ENCODE results near the gene PPBP. TPM values are rescaled to one million over a fixed set of nuclear protein-coding genes. Genes with fewer than 3 reads are reported as not detected.

The PPBP gene
- total RNA-seq, 2 donors from 2014 or later, result not detected

DNA sequence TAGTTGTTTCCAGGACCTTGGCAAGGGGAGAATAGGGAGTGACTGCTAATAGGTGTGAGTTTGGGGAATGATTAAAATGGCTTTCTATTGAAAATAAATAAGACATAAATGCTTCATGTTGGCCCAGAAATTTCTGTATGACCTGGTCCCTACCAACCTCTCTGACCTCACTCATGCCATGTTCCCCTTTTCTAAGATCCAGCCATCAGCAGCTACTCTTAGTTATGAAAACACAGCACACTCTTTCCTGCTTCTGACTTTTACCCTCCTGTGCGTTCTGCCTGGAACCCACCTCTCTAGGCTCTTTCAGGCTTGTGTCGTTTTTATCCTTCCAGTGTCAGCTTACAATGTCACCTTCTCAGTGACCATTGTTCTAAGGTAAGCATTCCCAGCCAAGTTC, 25.3 kb upstream of the PPBP start:
- TF ChIP-seq POLR2A (IDR thresholded peaks at IDR 0.05), result no peak
- TF ChIP-seq, protein P1, sequence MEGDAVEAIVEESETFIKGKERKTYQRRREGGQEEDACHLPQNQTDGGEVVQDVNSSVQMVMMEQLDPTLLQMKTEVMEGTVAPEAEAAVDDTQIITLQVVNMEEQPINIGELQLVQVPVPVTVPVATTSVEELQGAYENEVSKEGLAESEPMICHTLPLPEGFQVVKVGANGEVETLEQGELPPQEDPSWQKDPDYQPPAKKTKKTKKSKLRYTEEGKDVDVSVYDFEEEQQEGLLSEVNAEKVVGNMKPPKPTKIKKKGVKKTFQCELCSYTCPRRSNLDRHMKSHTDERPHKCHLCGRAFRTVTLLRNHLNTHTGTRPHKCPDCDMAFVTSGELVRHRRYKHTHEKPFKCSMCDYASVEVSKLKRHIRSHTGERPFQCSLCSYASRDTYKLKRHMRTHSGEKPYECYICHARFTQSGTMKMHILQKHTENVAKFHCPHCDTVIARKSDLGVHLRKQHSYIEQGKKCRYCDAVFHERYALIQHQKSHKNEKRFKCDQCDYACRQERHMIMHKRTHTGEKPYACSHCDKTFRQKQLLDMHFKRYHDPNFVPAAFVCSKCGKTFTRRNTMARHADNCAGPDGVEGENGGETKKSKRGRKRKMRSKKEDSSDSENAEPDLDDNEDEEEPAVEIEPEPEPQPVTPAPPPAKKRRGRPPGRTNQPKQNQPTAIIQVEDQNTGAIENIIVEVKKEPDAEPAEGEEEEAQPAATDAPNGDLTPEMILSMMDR (IDR thresholded peaks at IDR 0.05), result no peak
- no peak for ATAC-seq

DNA sequence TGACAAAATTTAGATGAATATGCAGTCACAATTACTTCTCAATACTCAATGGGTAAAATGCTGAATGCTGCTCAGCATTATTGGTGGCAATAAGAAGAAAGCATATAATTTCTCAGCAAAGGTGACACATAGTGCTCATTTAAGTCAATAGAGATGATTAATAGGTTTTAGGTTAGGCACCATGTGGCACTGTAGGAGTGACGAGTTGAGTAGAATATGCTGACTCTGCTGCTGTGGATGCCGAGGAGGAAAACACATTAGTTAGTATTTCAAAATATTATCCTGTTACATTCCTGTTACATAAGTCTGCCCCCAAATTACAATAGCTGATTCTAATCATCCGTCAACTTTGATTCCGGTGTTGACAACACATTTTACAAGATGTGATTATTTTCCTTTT, 24.1 kb upstream of the PPBP start:
- Histone ChIP-seq H3K4me1 (no peaks in the 10 kb centered on the region), H3K4me3 (no peak overlapping the region), H3K27ac (no peak overlapping the region), H3K36me3 (replicated peaks in 1 of 2; ENCODE audit: insufficient read depth in 1 of 2, low read depth in 2 of 2) (no peaks in the 10 kb centered on the region), H3K9me3 (no peaks in the 10 kb centered on the region), H3K27me3 (no peaks in the 10 kb centered on the region)
- WGBS, 2 donors, result 56 to 57% methylated on average over 4 of the region's 4 CpGs
- no peak for ATAC-seq
- intact Hi-C loops (cut with DNase I), result no loop called here
- no peak for DNase-seq
- no peak for TF ChIP-seq POLR2A (IDR thresholded peaks at IDR 0.05)
- TF ChIP-seq, protein P1 (IDR thresholded peaks at IDR 0.05), result no peak

More for the DNA sequence above, 25.3 kb upstream of the PPBP start:
- no peak for DNase-seq
- no peaks in the 10 kb centered on the region for H3K4me1 ChIP-seq
- H3K36me3 ChIP-seq (replicated peaks in 1 of 2; ENCODE audit: insufficient read depth in 1 of 2, low read depth in 2 of 2), result no peaks in the 10 kb centered on the region
- H3K27ac ChIP-seq, result no peak overlapping the region
- no peak overlapping the region for H3K4me3 ChIP-seq
- H3K9me3 ChIP-seq, result no peaks in the 10 kb centered on the region
- intact Hi-C loops (cut with DNase I), result no loop called here
- H3K27me3 ChIP-seq, result no peaks in the 10 kb centered on the region
- 48 to 50% methylated on average over 2 of the region's 2 CpGs for WGBS, 2 donors

DNA sequence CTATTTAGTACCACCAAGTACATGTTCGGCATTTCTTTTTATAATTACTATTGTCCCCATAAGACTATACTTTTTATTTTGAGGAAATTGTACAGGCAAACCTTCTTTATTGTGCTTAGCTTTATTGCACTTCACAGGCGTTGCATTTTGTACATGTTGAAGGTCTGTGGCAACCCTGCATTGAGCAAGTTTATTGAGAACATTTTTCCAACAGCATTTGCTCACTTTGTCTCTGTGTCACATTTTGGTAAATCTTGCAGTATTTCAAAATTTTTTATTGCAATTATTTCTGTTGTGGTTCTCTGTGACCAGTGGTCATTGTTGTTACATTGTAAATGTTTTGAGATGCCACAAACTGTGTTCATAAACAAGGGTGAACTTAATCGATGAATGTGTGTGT, 21.3 kb upstream of the PPBP start:
- no peaks in the 10 kb centered on the region for H3K9me3 ChIP-seq
- H3K4me1 ChIP-seq, result no peaks in the 10 kb centered on the region
- no peak overlapping the region for H3K4me3 ChIP-seq
- H3K27me3 ChIP-seq, result no peaks in the 10 kb centered on the region
- ATAC-seq (no peak), DNase-seq (no peak)
- TF ChIP-seq, protein P1 (IDR thresholded peaks at IDR 0.05), result no peak
- TF ChIP-seq POLR2A (IDR thresholded peaks at IDR 0.05), result no peak
- 79 to 84% methylated on average over 3 of the region's 3 CpGs for WGBS, 2 donors
- no peaks in the 10 kb centered on the region for H3K36me3 ChIP-seq (replicated peaks in 1 of 2; ENCODE audit: insufficient read depth in 1 of 2, low read depth in 2 of 2)
- H3K27ac ChIP-seq, result no peak overlapping the region
- intact Hi-C loops (cut with DNase I), result no loop called here

DNA sequence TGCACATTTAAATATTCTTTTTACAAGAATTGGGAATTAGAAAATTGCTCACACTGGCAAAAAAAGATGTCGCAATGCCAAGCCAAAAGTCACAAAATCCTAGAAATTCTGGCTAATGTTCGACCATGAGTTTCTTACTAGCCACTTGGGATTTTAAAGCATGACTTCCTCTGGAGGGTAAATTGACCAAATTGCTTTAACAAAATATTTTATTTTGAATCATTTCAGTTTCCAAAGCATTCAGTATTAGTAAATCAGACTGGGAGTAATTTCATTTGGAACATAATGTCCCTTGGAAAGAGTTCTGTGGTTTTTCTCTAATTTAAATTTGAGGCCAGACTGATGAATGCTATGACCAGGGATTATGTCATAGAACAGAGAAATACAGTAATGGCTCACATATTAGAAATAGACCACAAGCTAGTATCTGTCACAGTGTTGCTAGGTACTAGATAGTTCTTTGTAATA, 18.1 kb upstream of the PPBP start:
- peak; percentile 45 for ATAC-seq
- H3K27ac ChIP-seq, result peak overlapping the region in 2 of 4 donors; percentile 10 to 57
- intact Hi-C loops (cut with DNase I), result no loop called here
- no peaks in the 10 kb centered on the region for H3K4me1 ChIP-seq
- DNase-seq, result no peak
- no peaks in the 10 kb centered on the region for H3K9me3 ChIP-seq
- TF ChIP-seq POLR2A (IDR thresholded peaks at IDR 0.05), result no peak
- TF ChIP-seq, protein P1 (IDR thresholded peaks at IDR 0.05), result no peak
- no peaks in the 10 kb centered on the region for H3K27me3 ChIP-seq
- H3K4me3 ChIP-seq, result no peak overlapping the region
- H3K36me3 ChIP-seq (replicated peaks in 1 of 2; ENCODE audit: insufficient read depth in 1 of 2, low read depth in 2 of 2), result no peaks in the 10 kb centered on the region
- WGBS, 2 donors, result 45 to 75% methylated on average over 2 of the region's 2 CpGs

DNA sequence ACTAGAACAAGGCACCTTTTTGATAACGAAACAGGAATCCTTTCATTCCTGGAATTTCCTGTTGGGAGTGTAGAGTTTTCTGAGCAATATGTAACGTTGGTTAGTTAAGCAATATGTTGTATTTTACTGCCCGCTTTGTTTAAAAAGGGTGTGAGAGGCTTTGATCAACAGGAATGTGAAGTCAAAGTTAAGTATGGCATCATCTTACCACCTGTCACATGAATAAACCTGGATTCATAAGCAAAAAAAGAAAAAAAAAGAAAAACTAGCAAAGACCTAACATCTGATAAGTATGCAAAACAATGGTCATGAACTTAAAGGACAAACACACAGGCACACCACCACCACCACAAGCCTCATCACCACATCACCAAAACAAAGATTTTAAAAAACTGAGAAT, 17.5 kb upstream of the PPBP start:
- ATAC-seq (peak; percentile 63), DNase-seq (no peak)
- Histone ChIP-seq H3K27me3 (no peaks in the 10 kb centered on the region), H3K27ac (peak overlapping the region in 3 of 4 donors; percentile 10 to 57 (median 37)), H3K9me3 (no peaks in the 10 kb centered on the region), H3K4me1 (no peaks in the 10 kb centered on the region), H3K4me3 (no peak overlapping the region), H3K36me3 (replicated peaks in 1 of 2; ENCODE audit: insufficient read depth in 1 of 2, low read depth in 2 of 2) (no peaks in the 10 kb centered on the region)
- intact Hi-C loops (cut with DNase I), result no loop called here
- TF ChIP-seq, protein P1 (IDR thresholded peaks at IDR 0.05), result no peak
- no peak for TF ChIP-seq POLR2A (IDR thresholded peaks at IDR 0.05)
- 24 to 36% methylated on average over 3 of the region's 3 CpGs for WGBS, 2 donors

Data from body of pancreas (tissue), 4 donors.